OCI-LY3 (cell line): Measurements from ENCODE around the gene SH3RF3.

Experiments used
- EZH2phosphoT487 ChIP-seq: fragments of 200-600 bp; shearing (Covaris generic); IDR thresholded peaks from 2 replicates; pipeline ENCODE4 v1.6.1; 2018; ENCODE audit warnings: antibody characterized with exemption, mixed run types, low read depth
- TF ChIP-seq, protein P1 (sequence below): fragments of 200-600, 300-600 bp; sonication (generic); IDR thresholded peaks from 2 replicates; pipeline ENCODE4 v1.5.1; 2014; ENCODE audit warnings: antibody characterized with exemption, low read length, low read depth

DNA sequence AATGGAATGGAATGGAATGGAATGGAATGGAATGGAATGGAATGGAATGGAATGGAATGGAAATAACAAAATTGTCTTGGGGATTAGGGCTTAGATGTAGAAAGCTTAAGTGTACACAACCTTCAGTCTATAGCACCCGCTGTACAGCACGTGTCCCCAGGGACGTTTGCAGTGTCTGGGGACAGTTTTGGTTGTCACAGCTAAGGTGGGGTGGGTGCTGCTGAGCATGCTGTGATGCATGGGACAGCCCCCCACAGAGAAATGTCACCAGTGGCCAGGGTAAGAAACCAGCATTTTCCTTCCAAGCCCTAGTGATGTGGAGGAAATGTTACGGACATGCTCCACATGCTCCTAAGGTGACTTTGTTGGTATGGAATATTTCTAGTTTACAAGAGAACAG, 70.8 kb downstream of the SH3RF3 start:
- TF ChIP-seq, protein P1, sequence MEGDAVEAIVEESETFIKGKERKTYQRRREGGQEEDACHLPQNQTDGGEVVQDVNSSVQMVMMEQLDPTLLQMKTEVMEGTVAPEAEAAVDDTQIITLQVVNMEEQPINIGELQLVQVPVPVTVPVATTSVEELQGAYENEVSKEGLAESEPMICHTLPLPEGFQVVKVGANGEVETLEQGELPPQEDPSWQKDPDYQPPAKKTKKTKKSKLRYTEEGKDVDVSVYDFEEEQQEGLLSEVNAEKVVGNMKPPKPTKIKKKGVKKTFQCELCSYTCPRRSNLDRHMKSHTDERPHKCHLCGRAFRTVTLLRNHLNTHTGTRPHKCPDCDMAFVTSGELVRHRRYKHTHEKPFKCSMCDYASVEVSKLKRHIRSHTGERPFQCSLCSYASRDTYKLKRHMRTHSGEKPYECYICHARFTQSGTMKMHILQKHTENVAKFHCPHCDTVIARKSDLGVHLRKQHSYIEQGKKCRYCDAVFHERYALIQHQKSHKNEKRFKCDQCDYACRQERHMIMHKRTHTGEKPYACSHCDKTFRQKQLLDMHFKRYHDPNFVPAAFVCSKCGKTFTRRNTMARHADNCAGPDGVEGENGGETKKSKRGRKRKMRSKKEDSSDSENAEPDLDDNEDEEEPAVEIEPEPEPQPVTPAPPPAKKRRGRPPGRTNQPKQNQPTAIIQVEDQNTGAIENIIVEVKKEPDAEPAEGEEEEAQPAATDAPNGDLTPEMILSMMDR: no peak
- no peak for TF ChIP-seq EZH2phosphoT487
